ENCODE measurements around the gene PTPRA.

PTPRA gene

DNA sequence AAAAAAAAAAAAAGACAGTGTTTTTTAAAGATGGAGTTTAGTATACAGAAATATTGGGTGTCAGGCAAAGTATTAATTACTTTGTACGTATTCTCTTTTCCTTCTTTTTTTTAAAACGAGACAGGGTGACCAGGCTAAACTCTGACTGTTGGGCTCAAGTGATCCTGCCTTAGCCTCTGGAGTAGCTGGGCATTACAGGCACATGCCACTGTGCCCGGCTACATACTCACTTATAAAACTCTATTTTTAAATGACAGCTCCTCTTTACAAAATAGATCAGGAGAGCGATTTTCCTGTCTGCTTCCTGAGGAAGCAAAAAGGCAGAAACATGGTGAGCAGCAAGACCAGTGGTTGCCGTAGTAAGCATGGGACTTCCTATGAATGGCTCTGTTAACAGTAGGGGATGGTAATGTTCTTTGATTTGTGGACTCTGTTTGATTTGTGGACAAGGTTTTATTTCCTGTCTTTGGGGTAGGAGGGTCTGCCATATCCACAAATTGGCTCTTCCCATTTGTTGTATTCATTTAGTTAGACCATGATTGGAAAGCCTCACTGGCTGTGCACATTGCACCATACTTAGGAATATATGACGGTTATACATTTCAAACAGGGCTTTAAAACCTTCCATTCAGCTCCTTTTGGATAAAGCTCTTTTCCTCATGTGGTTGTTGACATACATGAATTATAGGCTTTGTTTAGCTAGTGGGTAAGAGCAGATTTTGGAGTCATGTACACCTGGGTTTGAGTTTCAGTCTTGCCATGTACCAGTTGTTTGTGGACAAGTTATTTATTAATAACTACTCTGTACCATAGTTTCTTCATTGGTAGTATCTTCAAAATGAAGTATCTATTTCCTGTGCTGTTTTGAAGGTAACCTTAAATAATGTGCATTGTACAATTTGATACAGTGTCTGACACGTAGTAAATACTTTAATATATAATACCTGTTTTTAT is 45.1 kb downstream of the PTPRA start:
- TF ChIP-seq, protein P1, sequence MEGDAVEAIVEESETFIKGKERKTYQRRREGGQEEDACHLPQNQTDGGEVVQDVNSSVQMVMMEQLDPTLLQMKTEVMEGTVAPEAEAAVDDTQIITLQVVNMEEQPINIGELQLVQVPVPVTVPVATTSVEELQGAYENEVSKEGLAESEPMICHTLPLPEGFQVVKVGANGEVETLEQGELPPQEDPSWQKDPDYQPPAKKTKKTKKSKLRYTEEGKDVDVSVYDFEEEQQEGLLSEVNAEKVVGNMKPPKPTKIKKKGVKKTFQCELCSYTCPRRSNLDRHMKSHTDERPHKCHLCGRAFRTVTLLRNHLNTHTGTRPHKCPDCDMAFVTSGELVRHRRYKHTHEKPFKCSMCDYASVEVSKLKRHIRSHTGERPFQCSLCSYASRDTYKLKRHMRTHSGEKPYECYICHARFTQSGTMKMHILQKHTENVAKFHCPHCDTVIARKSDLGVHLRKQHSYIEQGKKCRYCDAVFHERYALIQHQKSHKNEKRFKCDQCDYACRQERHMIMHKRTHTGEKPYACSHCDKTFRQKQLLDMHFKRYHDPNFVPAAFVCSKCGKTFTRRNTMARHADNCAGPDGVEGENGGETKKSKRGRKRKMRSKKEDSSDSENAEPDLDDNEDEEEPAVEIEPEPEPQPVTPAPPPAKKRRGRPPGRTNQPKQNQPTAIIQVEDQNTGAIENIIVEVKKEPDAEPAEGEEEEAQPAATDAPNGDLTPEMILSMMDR (IDR thresholded peaks at IDR 0.05; ENCODE audit: control insufficient read depth, extremely low read depth, insufficient read depth), result no peak
- DNase-seq (ENCODE audit: low read depth), result no peak
- H3K4me3 ChIP-seq (ENCODE audit: low read depth, low read length), result no peak overlapping the region

DNA sequence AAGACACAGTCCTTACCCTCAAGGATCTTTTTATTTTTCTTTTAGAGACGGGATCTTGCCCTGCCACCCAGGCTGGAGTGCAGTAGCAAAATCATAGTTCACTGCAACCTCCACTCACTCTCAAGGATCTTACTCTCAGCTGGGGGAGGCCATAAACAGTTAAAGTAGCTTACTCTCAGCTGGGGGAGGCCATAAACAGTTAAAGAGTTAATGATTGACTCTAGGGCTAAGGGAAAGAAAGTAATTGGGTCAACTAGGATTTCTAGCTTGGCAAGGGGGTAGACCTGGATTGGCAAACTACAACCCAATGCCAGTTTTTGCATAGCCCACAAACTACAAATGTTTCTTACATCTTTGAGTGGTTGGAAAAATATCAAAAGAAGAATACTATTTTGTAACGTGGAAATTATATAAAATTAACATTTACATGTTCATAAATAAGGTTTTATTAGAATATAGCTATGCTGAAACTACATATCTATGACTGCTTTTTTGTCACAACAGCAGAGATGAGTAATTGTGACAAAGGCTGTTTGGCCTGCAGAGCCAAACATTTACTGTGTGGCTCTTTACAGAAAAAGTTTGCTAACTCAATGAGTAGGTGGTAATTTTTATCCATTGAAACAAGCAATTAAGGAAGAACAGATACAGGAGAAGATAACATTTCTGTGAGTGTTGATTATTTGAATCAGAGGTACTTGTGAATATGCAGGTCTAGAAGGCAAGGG is 46.4 kb downstream of the PTPRA start:
- no peak overlapping the region for H3K4me3 ChIP-seq (ENCODE audit: low read depth, low read length)
- TF ChIP-seq, protein P1 (IDR thresholded peaks at IDR 0.05; ENCODE audit: control insufficient read depth, extremely low read depth, insufficient read depth), result no peak
- DNase-seq (ENCODE audit: low read depth), result no peak

DNA sequence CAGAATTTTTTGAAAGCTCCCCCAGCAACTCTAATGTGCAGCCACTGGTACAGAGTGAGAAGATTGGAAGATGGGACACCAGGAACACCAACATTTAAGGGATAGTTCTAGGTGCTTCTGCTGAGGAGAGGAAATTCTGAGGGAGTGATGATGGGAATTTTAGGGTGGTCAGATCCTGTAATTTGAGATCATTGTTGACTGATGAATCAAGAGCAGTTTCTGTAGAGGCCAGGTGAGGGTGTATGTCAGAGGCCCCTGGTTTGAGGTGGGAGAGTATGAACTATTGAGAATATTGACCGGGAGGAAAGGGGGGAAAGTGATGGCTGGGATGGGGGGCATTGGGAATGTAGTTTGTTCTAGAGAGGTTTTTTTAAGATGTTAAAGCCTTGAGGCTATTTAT is 47.2 kb downstream of the PTPRA start:
- TF ChIP-seq, protein P1 (IDR thresholded peaks at IDR 0.05; ENCODE audit: control insufficient read depth, extremely low read depth, insufficient read depth), result no peak
- no peak overlapping the region for H3K4me3 ChIP-seq (ENCODE audit: low read depth, low read length)
- no peak for DNase-seq (ENCODE audit: low read depth)

DNA sequence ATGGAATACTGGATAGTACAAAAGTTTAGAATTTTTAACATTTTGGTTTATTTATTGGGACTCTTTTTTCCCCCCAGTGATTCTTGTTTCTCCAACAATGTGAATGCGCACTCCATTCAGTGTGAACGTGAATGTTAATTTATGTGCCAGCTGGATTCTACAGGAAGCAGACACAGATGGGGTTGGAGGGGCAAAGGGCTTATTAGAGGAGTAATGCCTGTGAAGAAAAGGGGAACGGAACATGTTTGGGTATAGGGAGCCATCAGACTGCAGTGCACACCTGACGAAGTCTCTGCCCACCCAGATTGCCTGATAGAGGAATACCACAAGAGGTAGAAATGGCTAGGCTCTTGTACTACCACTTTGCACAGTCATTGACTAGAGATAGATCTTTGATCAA is 48.2 kb downstream of the PTPRA start:
- DNase-seq (ENCODE audit: low read depth), result no peak
- TF ChIP-seq, protein P1 (IDR thresholded peaks at IDR 0.05; ENCODE audit: control insufficient read depth, extremely low read depth, insufficient read depth), result no peak
- H3K4me3 ChIP-seq (ENCODE audit: low read depth, low read length), result no peak overlapping the region

DNA sequence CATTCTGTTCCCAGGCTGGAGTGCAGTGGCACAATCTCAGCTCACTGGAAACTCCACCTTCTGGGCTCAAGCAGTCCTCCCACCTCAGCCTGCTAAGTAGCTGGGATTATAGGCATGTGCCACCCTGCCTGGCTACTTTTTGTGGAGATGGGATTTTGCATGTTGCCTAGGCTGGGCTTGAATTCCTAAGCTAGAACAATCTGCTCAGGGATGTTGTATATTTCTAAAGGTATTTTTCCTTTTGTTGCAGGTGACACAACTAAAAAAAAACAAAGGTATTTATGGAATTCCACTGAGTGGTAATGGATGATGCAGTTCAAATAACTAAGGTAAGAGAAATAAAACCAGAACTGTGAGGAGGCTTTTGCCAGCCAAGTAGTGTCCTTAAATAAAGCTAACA is 49.7 kb downstream of the PTPRA start:
- DNase-seq (ENCODE audit: low read depth), result no peak
- TF ChIP-seq, protein P1 (IDR thresholded peaks at IDR 0.05; ENCODE audit: control insufficient read depth, extremely low read depth, insufficient read depth), result no peak
- H3K4me3 ChIP-seq (ENCODE audit: low read depth, low read length), result no peak overlapping the region

DNA sequence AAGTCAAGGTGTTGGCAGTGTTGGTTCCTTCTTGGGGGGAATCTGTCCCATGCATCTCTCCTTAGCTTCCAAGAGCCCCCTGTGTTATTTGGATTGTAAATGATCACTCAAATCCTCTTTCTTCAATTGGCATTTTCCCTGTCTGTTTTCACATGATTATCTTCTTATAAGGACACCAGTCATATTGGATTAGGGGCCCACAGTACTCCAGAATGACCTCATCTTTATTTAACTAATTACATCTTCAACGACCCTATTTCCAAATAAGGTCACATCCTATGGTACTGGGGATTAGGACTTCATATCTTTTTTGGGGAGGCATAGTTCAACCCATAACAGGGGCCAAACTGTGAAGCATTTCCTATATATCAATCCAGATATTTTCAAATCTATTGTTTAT is 57.3 kb downstream of the PTPRA start:
- no peak for DNase-seq (ENCODE audit: low read depth)
- H3K4me3 ChIP-seq (ENCODE audit: low read depth, low read length), result no peak overlapping the region
- TF ChIP-seq, protein P1 (IDR thresholded peaks at IDR 0.05; ENCODE audit: control insufficient read depth, extremely low read depth, insufficient read depth), result no peak
